Breast epithelium (tissue), 4 donors: ENCODE results near the gene PLA2G4D. TPM values are rescaled to one million over a fixed set of nuclear protein-coding genes. Genes with fewer than 3 reads are reported as not detected.

Source experiments
- DNase-seq, 2 donors: peaks; one replicate each; pipeline ENCODE4 v3.0.0-alpha.2; 2019; ENCODE audit warnings: low spot score in 2 of 2
- H3K27ac ChIP-seq, 2 donors: fragments of 200-600 bp; sonication (generic) in 1 of 2; one replicate each; pipeline ENCODE4 v1.5.1; 2016 to 2019; ENCODE audit warnings: mild to moderate bottlenecking in 1 of 2
- H3K27me3 ChIP-seq, 2 donors: fragments of 200-600 bp; sonication (generic) in 1 of 2; one replicate each; pipeline versions ENCODE4 v1.5.1 to v1.6.0; 2017 to 2019; ENCODE audit warnings: control low read depth in 1 of 2, mild to moderate bottlenecking in 1 of 2
- H3K36me3 ChIP-seq: fragments of 200-600 bp; one replicate; pipeline ENCODE4 v1.5.1; 2019
- H3K4me1 ChIP-seq, 2 donors: fragments of 200-600 bp; sonication (generic); one replicate each; pipeline ENCODE4 v1.5.1; 2016 to 2019; ENCODE audit warnings: control low read depth in 1 of 2
- H3K4me3 ChIP-seq, 3 donors: fragments of 200-600 bp; sonication (generic); 1 replicate in 2 of 3; 2 replicates in 1 of 3; pipeline ENCODE4 v1.5.1; 2016 to 2019; ENCODE audit warnings: mild to moderate bottlenecking in 3 of 3, moderate library complexity in 2 of 3
- H3K9me3 ChIP-seq, 2 donors: fragments of 200-600 bp; sonication (generic) in 1 of 2; one replicate each; pipeline ENCODE4 v1.5.1; 2016 to 2019; ENCODE audit warnings: control low read depth in 1 of 2
- POLR2A ChIP-seq: fragments of 450-650 bp; IDR thresholded peaks from one replicate; pipeline ENCODE4 v1.6.1; 2016; ENCODE audit warnings: antibody characterized with exemption, mild to moderate bottlenecking, moderate library complexity
- POLR2AphosphoS5 ChIP-seq, 3 donors: sonication (generic); formaldehyde crosslinking; IDR thresholded peaks; one replicate each; pipeline ENCODE4 v1.6.1; 2017; ENCODE audit warnings: antibody characterized with exemption in 3 of 3
- intact Hi-C: fragments of 100-400 bp; cut with DNase I; formaldehyde crosslinking; loops from one replicate; pipeline ENCODE4 v1.15.1; 2023; ENCODE audit warnings: low total_unique reads
- total RNA-seq, 3 donors: library from RNA; depleted of rRNA; stranded (reverse); fragments of >200 nt; gene quantifications; one replicate each; pipeline ENCODE4 v1.1.0, GENCODE V29; 2016
- TF ChIP-seq, protein P1 (sequence below), 3 donors: fragments of 450-650 bp; IDR thresholded peaks; one replicate each; pipeline ENCODE4 v1.5.1; 2016 to 2017; ENCODE audit warnings: antibody characterized with exemption in 3 of 3, mild to moderate bottlenecking in 3 of 3, moderate library complexity in 3 of 3

Gene PLA2G4D
- total RNA-seq, 3 donors from 2014 or later: not detected

- DNase-seq: no peak
- H3K27me3 ChIP-seq: no peaks in the 10 kb centered on the region
- no peaks in the 10 kb centered on the region for H3K4me1 ChIP-seq
- no peak overlapping the region for H3K27ac ChIP-seq
- no peak overlapping the region for H3K4me3 ChIP-seq
- H3K36me3 ChIP-seq: no peaks in the 10 kb centered on the region
- no peak for TF ChIP-seq POLR2A
- TF ChIP-seq POLR2AphosphoS5 (IDR thresholded peaks at IDR 0.05): no peak
- no peaks in the 10 kb centered on the region for H3K9me3 ChIP-seq
- intact Hi-C loops: no loop called here
Measured at GRCh38 chr15:42046597-42046996, 47.8 kb downstream of the PLA2G4D start.

- intact Hi-C loops: no loop called here
- DNase-seq: no peak
- H3K36me3 ChIP-seq: no peaks in the 10 kb centered on the region
Measured at GRCh38 chr15:42045211-42045615, 49.1 kb downstream of the PLA2G4D start.

DNA sequence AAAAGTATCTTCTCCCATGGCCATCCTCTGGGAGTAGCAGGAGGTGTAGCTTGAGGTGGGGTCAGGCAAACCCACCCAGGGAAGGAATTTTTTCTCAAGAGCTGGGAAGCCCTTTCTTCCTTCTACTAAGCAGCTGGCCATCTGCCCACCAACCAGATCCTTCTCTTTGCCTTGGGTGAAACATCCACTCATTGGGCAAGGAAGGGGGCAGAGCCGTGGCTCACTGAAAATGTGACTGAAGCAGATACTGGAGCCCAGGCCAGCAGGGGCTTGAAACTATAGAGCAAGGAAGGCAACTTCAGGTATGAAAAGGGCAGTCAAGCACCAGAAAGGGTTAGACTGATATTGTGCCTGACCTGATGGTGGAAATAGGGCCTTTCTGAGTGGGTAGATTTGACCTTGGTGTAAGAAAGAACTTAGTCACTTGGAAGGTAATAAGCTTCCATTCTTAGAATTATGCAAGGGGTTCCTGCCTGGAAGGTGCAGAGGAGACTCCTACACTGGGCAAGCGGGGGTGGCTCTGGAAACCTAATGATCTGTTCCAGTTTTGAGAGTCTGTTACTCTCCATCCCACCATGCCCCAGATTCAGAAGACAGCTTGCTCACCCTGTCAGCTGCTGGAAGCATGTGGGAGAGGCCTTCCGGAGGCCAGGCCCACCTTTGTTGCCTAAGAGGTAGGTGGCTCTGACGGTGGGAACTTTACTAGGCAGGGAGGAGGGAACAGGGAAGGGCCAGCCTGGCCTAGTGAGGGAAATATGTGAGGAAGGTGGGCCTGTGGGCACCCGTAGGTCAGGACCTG lies 51.6 kb downstream of the PLA2G4D start:
- Histone ChIP-seq H3K4me1 (no peaks in the 10 kb centered on the region), H3K9me3 (no peaks in the 10 kb centered on the region), H3K27ac (no peak overlapping the region), H3K36me3 (no peaks in the 10 kb centered on the region), H3K27me3 (no peaks in the 10 kb centered on the region), H3K4me3 (no peak overlapping the region)
- DNase-seq: no peak
- TF ChIP-seq, protein P1, sequence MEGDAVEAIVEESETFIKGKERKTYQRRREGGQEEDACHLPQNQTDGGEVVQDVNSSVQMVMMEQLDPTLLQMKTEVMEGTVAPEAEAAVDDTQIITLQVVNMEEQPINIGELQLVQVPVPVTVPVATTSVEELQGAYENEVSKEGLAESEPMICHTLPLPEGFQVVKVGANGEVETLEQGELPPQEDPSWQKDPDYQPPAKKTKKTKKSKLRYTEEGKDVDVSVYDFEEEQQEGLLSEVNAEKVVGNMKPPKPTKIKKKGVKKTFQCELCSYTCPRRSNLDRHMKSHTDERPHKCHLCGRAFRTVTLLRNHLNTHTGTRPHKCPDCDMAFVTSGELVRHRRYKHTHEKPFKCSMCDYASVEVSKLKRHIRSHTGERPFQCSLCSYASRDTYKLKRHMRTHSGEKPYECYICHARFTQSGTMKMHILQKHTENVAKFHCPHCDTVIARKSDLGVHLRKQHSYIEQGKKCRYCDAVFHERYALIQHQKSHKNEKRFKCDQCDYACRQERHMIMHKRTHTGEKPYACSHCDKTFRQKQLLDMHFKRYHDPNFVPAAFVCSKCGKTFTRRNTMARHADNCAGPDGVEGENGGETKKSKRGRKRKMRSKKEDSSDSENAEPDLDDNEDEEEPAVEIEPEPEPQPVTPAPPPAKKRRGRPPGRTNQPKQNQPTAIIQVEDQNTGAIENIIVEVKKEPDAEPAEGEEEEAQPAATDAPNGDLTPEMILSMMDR (IDR thresholded peaks at IDR 0.05): no peak
- TF ChIP-seq POLR2A: no peak
- intact Hi-C loops: no loop called here

More at GRCh38 chr15:42045211-42045615, 49.1 kb downstream of the PLA2G4D start:
- H3K27ac ChIP-seq: no peak overlapping the region
- no peak overlapping the region for H3K4me3 ChIP-seq
- H3K27me3 ChIP-seq: no peaks in the 10 kb centered on the region
- TF ChIP-seq POLR2A (no peak), POLR2AphosphoS5 (IDR thresholded peaks at IDR 0.05) (no peak)
- TF ChIP-seq, protein P1 (IDR thresholded peaks at IDR 0.05): no peak
- H3K4me1 ChIP-seq: no peaks in the 10 kb centered on the region
- H3K9me3 ChIP-seq: no peaks in the 10 kb centered on the region

- intact Hi-C loops: no loop called here
- H3K4me3 ChIP-seq: no peak overlapping the region
- no peak overlapping the region for H3K27ac ChIP-seq
- no peaks in the 10 kb centered on the region for H3K36me3 ChIP-seq
- H3K27me3 ChIP-seq: no peaks in the 10 kb centered on the region
- no peaks in the 10 kb centered on the region for H3K9me3 ChIP-seq
- TF ChIP-seq, protein P1 (IDR thresholded peaks at IDR 0.05): no peak
- TF ChIP-seq POLR2AphosphoS5 (IDR thresholded peaks at IDR 0.05): no peak
- no peak for TF ChIP-seq POLR2A
- H3K4me1 ChIP-seq: no peaks in the 10 kb centered on the region
- DNase-seq: no peak
Measured at GRCh38 chr15:42038401-42038800, 56.0 kb downstream of the PLA2G4D start.

DNA sequence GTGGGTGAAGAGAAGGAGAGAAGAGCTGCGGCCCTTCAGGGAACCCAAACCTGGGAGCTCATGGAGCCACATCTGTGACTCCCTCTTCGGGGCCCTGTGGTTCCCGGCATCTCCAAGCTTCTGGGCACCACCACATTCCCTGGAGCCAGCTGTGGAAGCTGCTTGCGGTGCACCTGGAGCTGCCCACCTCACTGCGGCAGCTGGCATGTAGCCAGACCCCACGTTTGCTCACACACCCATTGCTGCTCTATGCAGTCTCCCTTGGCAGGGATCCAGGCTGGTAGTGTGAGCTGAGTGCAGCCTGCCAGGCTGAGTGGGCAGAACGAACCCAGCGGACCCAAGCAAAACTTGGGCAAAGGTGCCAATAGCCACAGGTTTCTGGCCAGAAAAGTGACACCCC lies 56.7 kb downstream of the PLA2G4D start:
- no peak overlapping the region for H3K4me3 ChIP-seq
- DNase-seq: no peak
- TF ChIP-seq, protein P1 (IDR thresholded peaks at IDR 0.05): no peak
- TF ChIP-seq POLR2AphosphoS5 (IDR thresholded peaks at IDR 0.05) (no peak), POLR2A (no peak)
- H3K27me3 ChIP-seq: no peaks in the 10 kb centered on the region
- no peaks in the 10 kb centered on the region for H3K9me3 ChIP-seq
- H3K4me1 ChIP-seq: no peaks in the 10 kb centered on the region
- intact Hi-C loops: no loop called here
- no peaks in the 10 kb centered on the region for H3K36me3 ChIP-seq
- H3K27ac ChIP-seq: no peak overlapping the region
